Tibial nerve (tissue), 4 donors: ENCODE data around the gene XRCC4.

Experiments
- CTCF ChIP-seq, 5 experiments: fragments of 200-600 bp in 3 of 5; fragments of 450-650 bp in 2 of 5; sonication (generic) in 3 of 5; IDR thresholded peaks; one replicate each; pipeline ENCODE4 v1.5.1; 2016 to 2019; ENCODE audit warnings: antibody characterized with exemption in 5 of 5, mild to moderate bottlenecking in 3 of 5, moderate library complexity in 2 of 5
- EP300 ChIP-seq, 2 donors: sonication (generic); formaldehyde crosslinking; IDR thresholded peaks; one replicate each; pipeline ENCODE4 v1.6.1; 2017; ENCODE audit warnings: antibody characterized with exemption in 2 of 2, mild to moderate bottlenecking in 1 of 2
- POLR2A ChIP-seq, 2 donors: fragments of 450-650 bp; IDR thresholded peaks; one replicate each; pipeline ENCODE4 v1.6.1; 2017; ENCODE audit warnings: antibody characterized with exemption in 2 of 2, mild to moderate bottlenecking in 2 of 2, moderate library complexity in 2 of 2

DNA sequence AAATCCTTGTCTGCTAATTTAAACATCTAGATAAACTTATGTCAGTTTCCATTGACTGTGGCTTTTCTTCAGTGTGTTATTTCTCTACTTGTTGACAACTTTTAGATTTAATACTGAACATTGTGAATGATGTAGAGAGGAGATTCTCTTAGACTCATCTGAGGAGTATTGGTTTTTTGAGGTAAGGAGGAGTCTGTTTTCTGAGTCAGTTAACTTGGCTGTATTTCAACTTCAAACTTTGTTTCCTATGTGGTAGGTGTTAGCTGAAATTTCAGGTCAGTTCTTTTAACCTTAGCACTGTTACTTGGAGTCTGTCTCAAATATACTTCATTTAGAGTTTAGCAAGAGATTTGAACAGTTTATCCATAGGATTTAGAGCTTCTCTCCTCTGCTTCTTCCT lies 67.9 kb downstream of the XRCC4 start:
- no peak for TF ChIP-seq POLR2A (IDR thresholded peaks at IDR 0.05)
- no peak for TF ChIP-seq CTCF (IDR thresholded peaks at IDR 0.05)
- TF ChIP-seq EP300 (IDR thresholded peaks at IDR 0.05), result no peak
